SK-N-SH (cell line): ENCODE measurements around the gene HUWE1. TPM values are rescaled to one million over a fixed set of nuclear protein-coding genes. Genes with fewer than 3 reads are reported as not detected.

Experiments used
- CTCF ChIA-PET: fragments of 300-600, 350-600 bp; formaldehyde crosslinking; extraction: SDS; loops from one replicate; lab custom pipeline; 2021; lab: Yijun Ruan, JAX
- POLR2A ChIA-PET: fragments of 350-600 bp; sonication (Branson Sonifier 250); formaldehyde crosslinking; extraction: SDS; loops from one replicate; lab custom pipeline; 2020; ENCODE audit warnings: antibody characterized with exemption, inconsistent platforms; lab: Yijun Ruan, JAX
- DNase-seq: peaks from one replicate; pipeline ENCODE4 v3.0.0; 2012
- H2AFZ ChIP-seq: fragments of 200-600 bp; sonication (generic); 2 replicates; pipeline ENCODE4 v1.8.1; 2016; ENCODE audit warnings: antibody characterized with exemption, mild to moderate bottlenecking, low read depth
- H3F3A ChIP-seq: fragments of 200-600 bp; sonication (generic); replicated peaks from 2 replicates; pipeline ENCODE3; 2016; ENCODE audit warnings: antibody characterized with exemption, mild to moderate bottlenecking; ENCODE audit not compliant: insufficient read depth
- H3K27ac ChIP-seq, 2 experiments: fragments of 200-500 bp in 1 of 2; fragments of 200-600 bp in 1 of 2; sonication (Bioruptor generic) in 1 of 2; sonication (generic), shearing (Covaris generic) in 1 of 2; 2 replicates each; pipeline versions ENCODE4 v1.5.1 to v1.6.1; 2014 to 2016; ENCODE audit warnings: low read depth in 2 of 2, inconsistent platforms in 1 of 2, low read length in 1 of 2, mild to moderate bottlenecking in 1 of 2, mixed read lengths in 1 of 2
- H3K27me3 ChIP-seq: fragments of 200-600 bp; sonication (generic), shearing (Covaris generic); 2 replicates; pipeline ENCODE4 v1.6.1; 2016; ENCODE audit warnings: mixed run types; ENCODE audit not compliant: insufficient read depth
- H3K36me3 ChIP-seq, 2 experiments: fragments of 200-500 bp in 1 of 2; fragments of 200-600 bp in 1 of 2; sonication (Bioruptor generic) in 1 of 2; sonication (generic) in 1 of 2; replicated peaks in 1 of 2; 2 replicates each; pipeline versions ENCODE3 to v1.5.1; 2014 to 2016; ENCODE audit warnings: low read length in 1 of 2, mild to moderate bottlenecking in 1 of 2; ENCODE audit not compliant: insufficient read depth in 2 of 2, control insufficient read depth in 1 of 2
- H3K4me1 ChIP-seq, 2 experiments: fragments of 200-500 bp in 1 of 2; fragments of 200-600 bp in 1 of 2; sonication (Bioruptor generic) in 1 of 2; sonication (generic), shearing (Covaris generic) in 1 of 2; 2 replicates each; pipeline versions ENCODE4 v1.5.1 to v1.6.1; 2014 to 2016; ENCODE audit warnings: low read depth in 1 of 2, low read length in 1 of 2, mixed run types in 1 of 2; ENCODE audit not compliant: insufficient read depth in 2 of 2, control insufficient read depth in 1 of 2
- H3K4me2 ChIP-seq: fragments of 200-600 bp; sonication (generic), shearing (Covaris generic); 2 replicates; pipeline ENCODE4 v1.6.1; 2017; ENCODE audit warnings: mixed run types
- H3K4me3 ChIP-seq, 2 experiments: fragments of 200-500 bp in 1 of 2; fragments of 200-600 bp in 1 of 2; sonication (Bioruptor generic) in 1 of 2; sonication (generic), shearing (Covaris generic) in 1 of 2; 2 replicates each; pipeline versions ENCODE4 v1.5.1 to v1.8.1; 2014 to 2016; ENCODE audit warnings: low read depth in 2 of 2, inconsistent platforms in 1 of 2, low read length in 1 of 2, mild to moderate bottlenecking in 1 of 2, mixed read lengths in 1 of 2, moderate library complexity in 1 of 2
- H3K79me2 ChIP-seq: fragments of 200-600 bp; sonication (generic); 2 replicates; pipeline ENCODE4 v1.8.1; 2017; ENCODE audit warnings: mild to moderate bottlenecking; ENCODE audit not compliant: insufficient read depth
- H3K9ac ChIP-seq: fragments of 200-600 bp; sonication (generic); 2 replicates; pipeline ENCODE4 v1.6.1; 2017; ENCODE audit warnings: mixed run types
- H3K9me2 ChIP-seq: fragments of 200-600 bp; sonication (generic); 2 replicates; pipeline ENCODE4 v1.6.1; 2017; ENCODE audit warnings: mixed run types
- H3K9me3 ChIP-seq: fragments of 200-600 bp; sonication (generic); 2 replicates; pipeline ENCODE4 v1.6.1; 2017; ENCODE audit warnings: mixed run types, mild to moderate bottlenecking, moderate library complexity
- H4K20me1 ChIP-seq: fragments of 200-600 bp; sonication (generic); 2 replicates; pipeline ENCODE4 v1.6.1; 2017; ENCODE audit warnings: mild to moderate bottlenecking, mixed run types; ENCODE audit not compliant: insufficient read depth
- CTCF ChIP-seq: fragments of 200-600 bp; sonication (generic); IDR thresholded peaks from 2 replicates; pipeline ENCODE4 v1.6.1; 2017; ENCODE audit warnings: antibody characterized with exemption, mild to moderate bottlenecking, moderate library complexity
- EZH2phosphoT487 ChIP-seq: fragments of 200-600 bp; sonication (generic); IDR thresholded peaks from 2 replicates; pipeline ENCODE4 v1.6.1; 2017; ENCODE audit warnings: low read depth, mixed run types, mild to moderate bottlenecking, antibody characterized with exemption, moderate library complexity, borderline replicate concordance
- GATA2 ChIP-seq: sonication (generic); formaldehyde crosslinking; IDR thresholded peaks from 2 replicates; pipeline ENCODE4 v1.5.0; 2020; ENCODE audit warnings: mild to moderate bottlenecking, missing genetic modification reagents
- MAX ChIP-seq: IDR thresholded peaks from 2 replicates; pipeline ENCODE4 v1.4.0; 2012; ENCODE audit warnings: low read depth
- NRF1 ChIP-seq: IDR thresholded peaks from 2 replicates; pipeline ENCODE4 v1.6.1; 2012; ENCODE audit warnings: low read depth, mild to moderate bottlenecking, low read length
- POLR2AphosphoS5 ChIP-seq: IDR thresholded peaks from 2 replicates; pipeline ENCODE4 v1.6.1; 2012; ENCODE audit warnings: low read depth, low read length
- RAD21 ChIP-seq: IDR thresholded peaks from 2 replicates; pipeline ENCODE4 v1.6.1; 2012; ENCODE audit warnings: mild to moderate bottlenecking, low read length
- RCOR1 ChIP-seq: fragments of 150-350 bp; IDR thresholded peaks from 2 replicates; pipeline ENCODE4 v1.6.1; 2017; ENCODE audit warnings: antibody characterized with exemption, low read length
- REST ChIP-seq: IDR thresholded peaks from 2 replicates; pipeline ENCODE4 v1.6.1; 2012; ENCODE audit warnings: mild to moderate bottlenecking, low read depth, low read length, moderate library complexity
- RFX5 ChIP-seq: IDR thresholded peaks from 2 replicates; pipeline ENCODE4 v1.6.1; 2012; ENCODE audit warnings: mild to moderate bottlenecking, improper control_type of control experiment, low read length
- SIN3A ChIP-seq: IDR thresholded peaks from 2 replicates; pipeline ENCODE4 v1.6.1; 2012; ENCODE audit warnings: low read depth, mild to moderate bottlenecking, low read length, moderate library complexity, borderline replicate concordance
- SMC3 ChIP-seq: IDR thresholded peaks from 2 replicates; pipeline ENCODE4 v1.6.1; 2012; ENCODE audit warnings: low read depth, low read length, improper control_type of control experiment
- TAF1 ChIP-seq: IDR thresholded peaks from 2 replicates; pipeline ENCODE4 v1.6.1; 2012; ENCODE audit warnings: low read depth, mild to moderate bottlenecking, low read length, moderate library complexity, borderline replicate concordance
- TEAD4 ChIP-seq: IDR thresholded peaks from 2 replicates; pipeline ENCODE4 v1.4.0; 2012; ENCODE audit warnings: mild to moderate bottlenecking, borderline replicate concordance; ENCODE audit not compliant: insufficient read depth
- USF2 ChIP-seq: fragments of 150-350 bp; IDR thresholded peaks from 2 replicates; pipeline ENCODE4 v1.6.1; 2017; ENCODE audit warnings: antibody characterized with exemption, low read length, low read depth, borderline replicate concordance
- WGBS: methylation state at CpG from one replicate; pipeline ENCODE4 v1.1.6; 2017; ENCODE audit warnings: low lambda C conversion rate; 5-methylcytosine and 5-hydroxymethylcytosine counted together
- polyA plus RNA-seq, 3 experiments: library from polyadenylated mRNA; depleted of rRNA; stranded (reverse); fragments of >200 nt; gene quantifications; 2 replicates each; pipeline ENCODE4 v1.2.3, GENCODE V29; 2012
- TF ChIP-seq, protein P1 (sequence below): fragments of 150-350 bp; IDR thresholded peaks from 2 replicates; pipeline ENCODE4 v1.6.1; 2016; ENCODE audit warnings: mild to moderate bottlenecking, low read depth, low read length
- TF ChIP-seq, protein P2 (sequence below): IDR thresholded peaks from 2 replicates; pipeline ENCODE4; 2012

Gene HUWE1
- polyA plus RNA-seq, 1 of the 3 experiments (the other 2 are of a cell fraction): 43.4 TPM

DNA sequence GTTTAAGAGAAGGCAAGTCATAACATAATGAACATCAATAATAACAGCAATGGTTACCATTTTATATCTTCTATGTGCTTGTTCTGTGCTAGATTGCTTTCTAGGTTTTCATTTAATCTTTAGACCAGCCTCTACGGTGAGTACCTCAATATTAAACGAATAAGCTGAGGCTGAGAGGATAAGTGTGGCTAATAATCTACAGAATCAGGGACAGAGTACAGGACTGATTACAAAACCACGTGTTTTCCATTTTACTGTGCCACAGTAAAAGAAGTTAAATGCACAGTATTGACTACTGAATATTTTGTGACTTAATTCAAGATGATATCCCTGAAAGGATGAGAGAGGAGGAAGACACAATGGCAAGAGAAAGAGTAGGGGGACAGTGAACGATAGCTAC lies 56.3 kb downstream of the HUWE1 start:
- Histone ChIP-seq H3K9ac (no peak overlapping the region), H2AFZ (no peak overlapping the region), H3K79me2 (peaks cover 24% of the 10 kb centered on the region), H3F3A (no peaks in the 10 kb centered on the region), H3K4me3 (no peak overlapping the region), H3K27ac (no peak overlapping the region), H3K4me2 (no peak overlapping the region), H3K4me1 (no peaks in the 10 kb centered on the region), H3K36me3 (peaks cover 51 to 70% of the 10 kb centered on the region in 2 experiments), H3K27me3 (no peaks in the 10 kb centered on the region), H3K9me2 (no peaks in the 10 kb centered on the region), H3K9me3 (no peaks in the 10 kb centered on the region), H4K20me1 (peaks cover 4% of the 10 kb centered on the region; the same call in 1 of the 2 replicates)
- no peak for TF ChIP-seq SIN3A
- no peak for TF ChIP-seq EZH2phosphoT487
- no peak for TF ChIP-seq POLR2AphosphoS5
- TF ChIP-seq MAX: no peak
- no peak for TF ChIP-seq RAD21
- TF ChIP-seq RCOR1: no peak
- no peak for TF ChIP-seq SMC3
- TF ChIP-seq, protein P1, sequence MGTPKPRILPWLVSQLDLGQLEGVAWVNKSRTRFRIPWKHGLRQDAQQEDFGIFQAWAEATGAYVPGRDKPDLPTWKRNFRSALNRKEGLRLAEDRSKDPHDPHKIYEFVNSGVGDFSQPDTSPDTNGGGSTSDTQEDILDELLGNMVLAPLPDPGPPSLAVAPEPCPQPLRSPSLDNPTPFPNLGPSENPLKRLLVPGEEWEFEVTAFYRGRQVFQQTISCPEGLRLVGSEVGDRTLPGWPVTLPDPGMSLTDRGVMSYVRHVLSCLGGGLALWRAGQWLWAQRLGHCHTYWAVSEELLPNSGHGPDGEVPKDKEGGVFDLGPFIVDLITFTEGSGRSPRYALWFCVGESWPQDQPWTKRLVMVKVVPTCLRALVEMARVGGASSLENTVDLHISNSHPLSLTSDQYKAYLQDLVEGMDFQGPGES: no peak
- TF ChIP-seq GATA2 (CRISPR knock-in tag): no peak
- no peak for TF ChIP-seq USF2
- TF ChIP-seq NRF1: no peak
- no peak for TF ChIP-seq TEAD4
- TF ChIP-seq, protein P2, sequence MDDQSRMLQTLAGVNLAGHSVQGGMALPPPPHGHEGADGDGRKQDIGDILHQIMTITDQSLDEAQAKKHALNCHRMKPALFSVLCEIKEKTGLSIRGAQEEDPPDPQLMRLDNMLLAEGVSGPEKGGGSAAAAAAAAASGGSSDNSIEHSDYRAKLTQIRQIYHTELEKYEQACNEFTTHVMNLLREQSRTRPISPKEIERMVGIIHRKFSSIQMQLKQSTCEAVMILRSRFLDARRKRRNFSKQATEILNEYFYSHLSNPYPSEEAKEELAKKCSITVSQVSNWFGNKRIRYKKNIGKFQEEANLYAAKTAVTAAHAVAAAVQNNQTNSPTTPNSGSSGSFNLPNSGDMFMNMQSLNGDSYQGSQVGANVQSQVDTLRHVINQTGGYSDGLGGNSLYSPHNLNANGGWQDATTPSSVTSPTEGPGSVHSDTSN: no peak
- TF ChIP-seq CTCF: no peak
- TF ChIP-seq RFX5: no peak
- TF ChIP-seq REST: no peak
- TF ChIP-seq TAF1: no peak
- ChIA-PET CTCF (no interaction called here), POLR2A (no interaction called here)
- DNase-seq: no peak
- WGBS: 68% methylated on average over 4 of the region's 4 CpGs
